Measurements from ENCODE around the gene ADAMTSL1. TPM values are rescaled to one million over a fixed set of nuclear protein-coding genes. Genes with fewer than 3 reads are reported as not detected.

Gene ADAMTSL1
- total RNA-seq, 6 experiments from 2014 or later: 37.3 to 98.1 (median 90.8) TPM

GRCh38 chr9:18849270-18849669, 375.3 kb downstream of the ADAMTSL1 start:
- Mint-ChIP-seq H3K27ac (no peak overlapping the region), H3K27me3 (ENCODE audit: insufficient read depth) (peaks cover 3% of the 10 kb centered on the region; the same call in 1 of the 2 replicates), H3K4me3 (no peak overlapping the region), H3K4me1 (ENCODE audit: low read depth) (no peaks in the 10 kb centered on the region), H3K9me3 (no peaks in the 10 kb centered on the region), H3K36me3 (ENCODE audit: low read depth) (peaks cover 21% of the 10 kb centered on the region)
- DNase-seq: no peak
- no peak for TF ChIP-seq CTCF (IDR thresholded peaks at IDR 0.05)

GRCh38 chr9:18849890-18850677, 376.1 kb downstream of the ADAMTSL1 start:
- no peak for TF ChIP-seq CTCF (IDR thresholded peaks at IDR 0.05)
- Mint-ChIP-seq H3K4me1 (ENCODE audit: low read depth) (no peaks in the 10 kb centered on the region), H3K27me3 (ENCODE audit: insufficient read depth) (peaks cover 6% of the 10 kb centered on the region; the same call in 1 of the 2 replicates), H3K36me3 (ENCODE audit: low read depth) (peaks cover 21% of the 10 kb centered on the region), H3K9me3 (no peaks in the 10 kb centered on the region), H3K27ac (no peak overlapping the region), H3K4me3 (no peak overlapping the region)
- no peak for DNase-seq

- peaks cover 21% of the 10 kb centered on the region for H3K36me3 Mint-ChIP-seq (ENCODE audit: low read depth)
- H3K27ac Mint-ChIP-seq: no peak overlapping the region; the same call in 1 of the 2 replicates
- H3K4me1 Mint-ChIP-seq (ENCODE audit: low read depth): no peaks in the 10 kb centered on the region; the same call in 1 of the 2 replicates
- no peak overlapping the region for H3K4me3 Mint-ChIP-seq
- DNase-seq: no peak
- H3K27me3 Mint-ChIP-seq (ENCODE audit: insufficient read depth): peaks cover 6% of the 10 kb centered on the region; the same call in 1 of the 2 replicates
- H3K9me3 Mint-ChIP-seq: no peaks in the 10 kb centered on the region
- TF ChIP-seq CTCF (IDR thresholded peaks at IDR 0.05): no peak
These were observed 377.3 kb downstream of the ADAMTSL1 start for GRCh38 chr9:18851069-18851795.

- Mint-ChIP-seq H3K27me3 (ENCODE audit: insufficient read depth) (peaks cover 6% of the 10 kb centered on the region; the same call in 1 of the 2 replicates), H3K9me3 (no peaks in the 10 kb centered on the region), H3K4me1 (ENCODE audit: low read depth) (peaks cover 18% of the 10 kb centered on the region), H3K27ac (no peak overlapping the region), H3K36me3 (ENCODE audit: low read depth) (peaks cover 32% of the 10 kb centered on the region), H3K4me3 (no peak overlapping the region)
- TF ChIP-seq CTCF (IDR thresholded peaks at IDR 0.05): no peak
- DNase-seq: no peak
These were observed 381.7 kb downstream of the ADAMTSL1 start for GRCh38 chr9:18855656-18856055.

GRCh38 chr9:18857334-18857733, 383.4 kb downstream of the ADAMTSL1 start:
- Mint-ChIP-seq H3K4me1 (ENCODE audit: low read depth) (peaks cover 18% of the 10 kb centered on the region), H3K9me3 (no peaks in the 10 kb centered on the region), H3K27ac (peak overlapping the region; percentile 12; the same call in 1 of the 2 replicates), H3K4me3 (no peak overlapping the region), H3K36me3 (ENCODE audit: low read depth) (peaks cover 17% of the 10 kb centered on the region; the same call in 1 of the 2 replicates), H3K27me3 (ENCODE audit: insufficient read depth) (peaks cover 6% of the 10 kb centered on the region; the same call in 1 of the 2 replicates)
- DNase-seq: no peak
- TF ChIP-seq CTCF (IDR thresholded peaks at IDR 0.05): no peak
